Ovary (tissue), 9 donors: ENCODE measurements around the gene BEST3. TPM values are rescaled to one million over a fixed set of nuclear protein-coding genes. Genes with fewer than 3 reads are reported as not detected.

Experiments used
- DNase-seq, 5 donors: peaks; one replicate each; pipeline ENCODE4 v3.0.0-alpha.2; 2019 to 2020
- H3K27ac ChIP-seq, 2 donors: fragments of 200-600 bp; one replicate each; pipeline versions ENCODE4 v1.5.1 to v1.8.0; 2019 to 2022
- H3K27me3 ChIP-seq: fragments of 200-600 bp; one replicate; pipeline ENCODE4 v1.8.0; 2022
- H3K36me3 ChIP-seq: fragments of 200-600 bp; sonication (generic); one replicate; pipeline ENCODE4 v1.5.1; 2019
- H3K4me1 ChIP-seq: one replicate; pipeline ENCODE4 v1.8.1; 2013; ENCODE audit warnings: mild to moderate bottlenecking, moderate library complexity; ENCODE audit not compliant: insufficient read depth
- H3K4me3 ChIP-seq: fragments of 200-600 bp; sonication (generic); one replicate; pipeline ENCODE4 v1.5.1; 2017
- H3K9me3 ChIP-seq, 2 donors: fragments of 200-600 bp in 1 of 2; sonication (generic) in 1 of 2; one replicate each; pipeline versions ENCODE4 v1.5.1 to v1.8.1; 2013 to 2019; ENCODE audit warnings: mild to moderate bottlenecking in 1 of 2, moderate library complexity in 1 of 2
- CTCF ChIP-seq, 3 donors: fragments of 450-650 bp in 2 of 3; fragments of 200-600 bp in 1 of 3; IDR thresholded peaks; one replicate each; pipeline versions ENCODE4 v1.5.1 to v1.8.0; 2016 to 2022; ENCODE audit warnings: antibody characterized with exemption in 3 of 3, mild to moderate bottlenecking in 1 of 3
- EP300 ChIP-seq: sonication (generic); formaldehyde crosslinking; IDR thresholded peaks from one replicate; pipeline ENCODE4 v1.6.1; 2017; ENCODE audit warnings: antibody characterized with exemption
- POLR2A ChIP-seq: fragments of 450-650 bp; IDR thresholded peaks from one replicate; pipeline ENCODE4 v1.6.1; 2017; ENCODE audit warnings: antibody characterized with exemption, mild to moderate bottlenecking, moderate library complexity
- WGBS, 3 donors: extraction: QIAGEN DNeasy Blood & Tissue Kit in 1 of 3; methylation state at CpG; one replicate each; pipeline versions ENCODE4 v1.1.5 to v1.1.7; 2013 to 2017; 5-methylcytosine and 5-hydroxymethylcytosine counted together
- intact Hi-C, 4 donors: fragments of 100-400 bp; cut with DNase I; formaldehyde crosslinking; loops; one replicate each; pipeline versions ENCODE4 v1.11.0 to v1.15.1; 2022 to 2023
- polyA plus RNA-seq, 2 donors: library from polyadenylated mRNA; stranded (reverse); fragments of 200-250 nt in 1 of 2; fragments of 350-450 nt in 1 of 2; fragmentation: Illumina TruSeq in 1 of 2; extraction: RNeasy Lipid Tissue Mini Kit (QIAGEN cat#74804) in 1 of 2; gene quantifications; one replicate each; pipeline ENCODE4 v1.2.3, GENCODE V29; 2013 to 2014
- total RNA-seq, 7 donors: library from RNA; depleted of rRNA in 2 of 7; stranded (reverse); fragments of >200 nt in 2 of 7; fragmentation: NEBNext Ultra II Directional in 3 of 7; extraction: Animal tissue kit (Norgen Biotek cat#: 25700) in 3 of 7; gene quantifications; one replicate each; pipeline versions ENCODE4 v1.1.0 to v1.2.4, GENCODE V29; 2016 to 2023
- donor health status: DM: no; HTN: no; CAD: no; lungs with moderate emphysema.
- donor health status: DM: no; HTN: no; CAD: no.
- donor health status: Bipolar disorder and iron deficiency.
- donor health status: DM: yes; HTN: yes; CAD: no.
- donor health status: DM: no; HTN: no; CAD: no.
- donor health status: DM: yes; HTN: yes; CAD: no.

BEST3 gene
- total and polyA plus RNA-seq, 9 donors: 0.10 TPM; not detected in 8

- DNase-seq: no peak
- H3K27ac ChIP-seq: no peak overlapping the region
- H3K4me1 ChIP-seq: no peaks in the 10 kb centered on the region
- intact Hi-C loops: no loop called here
- H3K27me3 ChIP-seq: no peaks in the 10 kb centered on the region
- no peak for TF ChIP-seq EP300
- TF ChIP-seq POLR2A: no peak
- no peak for TF ChIP-seq CTCF (IDR thresholded peaks at IDR 0.05)
- WGBS, 3 donors: 52 to 72% (median 59%) methylated on average over 4 of the region's 4 CpGs
- H3K36me3 ChIP-seq: no peaks in the 10 kb centered on the region
- H3K9me3 ChIP-seq: no peaks in the 10 kb centered on the region
- no peak overlapping the region for H3K4me3 ChIP-seq
These were observed 79.0 kb downstream of the BEST3 start for GRCh38 chr12:69620077-69620476.

- H3K4me3 ChIP-seq: no peak overlapping the region
- TF ChIP-seq POLR2A: no peak
- no peak for TF ChIP-seq EP300
- TF ChIP-seq CTCF (IDR thresholded peaks at IDR 0.05): no peak
- H3K9me3 ChIP-seq: no peaks in the 10 kb centered on the region
- no peak for DNase-seq
- no peaks in the 10 kb centered on the region for H3K36me3 ChIP-seq
- H3K27ac ChIP-seq: no peak overlapping the region
- 8 to 20% (median 14%) methylated on average over 6 of the region's 6 CpGs for WGBS, 3 donors
- H3K4me1 ChIP-seq: no peaks in the 10 kb centered on the region
- intact Hi-C loops: no loop called here
- H3K27me3 ChIP-seq: no peaks in the 10 kb centered on the region
These were observed 80.1 kb downstream of the BEST3 start for GRCh38 chr12:69619050-69619449.

- Histone ChIP-seq H3K4me1 (no peaks in the 10 kb centered on the region), H3K4me3 (no peak overlapping the region), H3K9me3 (no peaks in the 10 kb centered on the region), H3K36me3 (no peaks in the 10 kb centered on the region), H3K27ac (no peak overlapping the region), H3K27me3 (no peaks in the 10 kb centered on the region)
- 73 to 83% (median 79%) methylated on average over 14 of the region's 14 CpGs for WGBS, 3 donors
- intact Hi-C loops: no loop called here
- DNase-seq: no peak
- TF ChIP-seq POLR2A: no peak
- TF ChIP-seq EP300: no peak
- TF ChIP-seq CTCF (IDR thresholded peaks at IDR 0.05): no peak
These were observed 83.1 kb downstream of the BEST3 start for GRCh38 chr12:69616025-69616424.

GRCh38 chr12:69613351-69613750 lies 85.8 kb downstream of the BEST3 start:
- no peak for DNase-seq
- no peaks in the 10 kb centered on the region for H3K36me3 ChIP-seq
- no peak overlapping the region for H3K4me3 ChIP-seq
- no peak overlapping the region for H3K27ac ChIP-seq
- H3K9me3 ChIP-seq: no peaks in the 10 kb centered on the region
- H3K4me1 ChIP-seq: no peaks in the 10 kb centered on the region
- intact Hi-C loops: no loop called here
- no peaks in the 10 kb centered on the region for H3K27me3 ChIP-seq
- TF ChIP-seq CTCF (IDR thresholded peaks at IDR 0.05) (no peak), POLR2A (no peak), EP300 (no peak)

GRCh38 chr12:69610729-69611128 lies 88.4 kb downstream of the BEST3 start, which contains the start of gene LRRC10:
LRRC10 (minus strand) TSS chr12:69610907; CDS start chr12:69610838, 69 bp downstream.
- TF ChIP-seq CTCF (IDR thresholded peaks at IDR 0.05): no peak
- TF ChIP-seq EP300: no peak
- no peak for TF ChIP-seq POLR2A
- Histone ChIP-seq H3K4me3 (no peak within 1 kb of the TSS), H3K27ac (no peak within 1 kb of the TSS), H3K36me3 (no peaks in the 10 kb centered on the region), H3K4me1 (no peaks in the 10 kb centered on the region), H3K9me3 (no peaks in the 10 kb centered on the region), H3K27me3 (no peaks in the 10 kb centered on the region)
- no peak for DNase-seq
- intact Hi-C loops: no loop called here
- WGBS, 3 donors: 88 to 92% (median 90%) methylated on average over 11 of the region's 11 CpGs
